ENCODE measurements around the gene NT5DC1.
"Not testable (repeated sequence)": the region's sequence is repeated elsewhere in the genome, so short reads cannot be mapped to it uniquely, and the experiment has no call there.

The NT5DC1 gene

DNA sequence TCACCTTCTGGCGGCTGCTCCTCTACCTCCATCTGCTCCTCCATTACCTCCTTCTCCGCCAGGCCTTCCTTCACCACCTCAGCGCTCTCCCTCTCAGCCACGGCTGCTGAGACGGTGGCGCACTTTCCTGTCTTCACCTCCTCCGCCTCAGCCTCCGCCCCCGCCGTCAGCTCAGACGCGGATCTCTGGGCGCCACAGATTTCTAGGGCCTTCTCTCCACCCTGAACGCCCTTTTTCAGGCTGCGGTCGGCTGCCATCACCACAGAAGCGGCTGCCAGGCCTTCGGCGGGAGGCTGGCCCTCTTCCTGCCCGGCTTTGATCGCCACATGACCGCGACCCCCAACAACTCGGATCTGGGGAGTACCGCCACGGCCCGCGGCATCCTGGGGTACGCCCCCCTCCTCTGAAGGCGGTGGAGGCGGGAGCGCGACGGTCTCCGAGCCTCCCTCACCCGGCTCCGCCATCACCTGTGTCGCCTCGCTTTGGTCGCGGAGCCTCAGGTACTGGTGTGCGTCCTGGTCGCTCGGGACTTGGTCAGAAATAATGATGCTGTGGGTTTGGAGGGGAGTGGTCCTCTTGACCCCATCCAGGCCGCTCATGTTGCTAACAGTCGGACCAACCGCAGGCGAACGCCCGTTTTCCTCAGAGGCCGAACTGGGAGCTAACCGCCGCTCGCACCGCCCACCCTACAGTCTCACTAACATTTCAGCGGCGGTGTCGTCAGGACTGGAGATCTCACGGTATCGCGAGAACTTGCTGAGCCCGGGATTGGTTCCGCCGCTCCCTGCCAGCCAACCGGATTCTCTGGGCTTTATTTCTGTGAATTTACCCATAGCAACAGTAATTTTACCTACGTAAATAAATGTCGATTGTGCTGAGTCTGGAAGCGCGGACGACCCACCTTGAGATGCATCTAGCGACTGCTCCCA is 178.8 kb downstream of the NT5DC1 start, which contains the start of gene TSPYL1:
TSS of gene TSPYL1 (minus strand) at position 699 of the 929 bp plus-strand sequence. CDS start at position 599, 100 bp downstream.
- peak; percentile 96 for DNase-seq (ENCODE audit: low spot score)

DNA sequence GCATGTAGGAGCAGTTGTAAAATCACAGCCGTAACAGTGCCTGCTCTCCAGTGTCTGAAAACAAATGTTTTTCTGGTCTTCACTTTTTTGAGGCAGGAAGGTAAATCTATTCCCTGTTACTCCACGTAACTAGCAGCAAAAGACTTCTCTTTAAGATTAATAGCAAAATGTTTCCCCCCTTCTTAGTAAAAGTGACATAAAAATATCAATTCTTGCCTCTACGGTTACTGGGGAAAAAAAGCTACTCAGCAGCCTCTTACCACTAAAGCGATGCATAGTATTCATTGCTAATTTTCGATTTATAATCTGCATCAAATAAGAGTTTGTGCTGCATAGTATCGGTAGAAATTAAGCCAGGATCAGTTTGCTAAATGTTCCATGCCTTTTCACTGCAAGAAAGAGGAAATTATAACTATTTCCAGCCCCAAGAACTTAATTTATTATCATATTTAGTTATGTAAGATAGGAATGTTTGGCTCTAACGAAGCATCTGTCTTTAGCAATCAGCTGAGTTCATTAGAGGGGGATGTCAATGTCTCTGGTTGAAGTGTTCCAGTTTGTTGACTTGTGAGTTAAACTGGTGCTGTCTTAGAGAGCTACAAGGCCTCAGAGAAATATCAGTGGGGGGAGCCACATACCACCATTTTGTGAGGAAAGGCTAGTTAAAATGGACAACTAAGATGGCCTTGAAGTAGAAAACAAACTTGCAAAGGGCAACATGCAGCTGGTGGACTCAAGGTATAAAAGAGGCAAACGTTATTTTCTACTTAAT is 179.7 kb downstream of the NT5DC1 start:
- no peak for DNase-seq (ENCODE audit: low spot score)

DNA sequence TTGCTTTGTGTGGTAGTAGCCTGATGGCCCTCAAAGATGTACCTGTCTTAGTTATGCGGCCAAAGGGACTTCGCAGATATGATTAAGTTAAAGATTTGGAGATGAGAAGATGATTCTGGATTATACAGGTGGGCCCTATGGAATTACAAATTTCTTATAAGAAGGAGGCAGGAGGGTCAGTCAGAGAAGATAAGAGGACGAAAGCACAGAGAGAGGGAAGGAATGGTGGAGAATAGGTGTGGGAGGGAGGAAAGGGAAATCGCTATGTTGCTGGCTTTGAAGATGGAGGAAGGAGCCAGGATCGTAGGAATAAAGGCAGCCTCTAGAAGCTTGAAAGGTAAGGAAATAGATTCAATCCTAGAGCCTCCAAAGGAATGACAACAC is 180.3 kb downstream of the NT5DC1 start:
- DNase-seq (ENCODE audit: low spot score), result no peak

DNA sequence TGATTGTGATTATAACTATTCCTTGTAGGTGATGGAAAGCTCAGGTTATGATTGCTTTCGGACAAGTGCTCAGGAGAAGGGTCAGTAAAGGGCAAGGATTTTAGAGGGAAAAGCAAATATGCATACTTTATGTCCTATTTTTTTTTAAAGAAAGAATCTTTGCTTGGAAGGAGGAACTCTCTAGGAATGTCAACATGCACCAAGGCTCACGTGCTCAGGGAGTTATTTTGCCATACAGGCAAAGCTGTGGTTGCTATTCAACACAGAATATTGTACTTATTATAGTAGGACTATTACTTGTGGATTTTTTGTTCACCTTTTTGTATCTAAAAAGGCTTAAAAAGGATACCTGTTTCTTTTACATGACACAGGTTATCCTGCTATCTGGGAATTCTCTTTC is 182.0 kb downstream of the NT5DC1 start:
- DNase-seq (ENCODE audit: low spot score), result no peak

DNA sequence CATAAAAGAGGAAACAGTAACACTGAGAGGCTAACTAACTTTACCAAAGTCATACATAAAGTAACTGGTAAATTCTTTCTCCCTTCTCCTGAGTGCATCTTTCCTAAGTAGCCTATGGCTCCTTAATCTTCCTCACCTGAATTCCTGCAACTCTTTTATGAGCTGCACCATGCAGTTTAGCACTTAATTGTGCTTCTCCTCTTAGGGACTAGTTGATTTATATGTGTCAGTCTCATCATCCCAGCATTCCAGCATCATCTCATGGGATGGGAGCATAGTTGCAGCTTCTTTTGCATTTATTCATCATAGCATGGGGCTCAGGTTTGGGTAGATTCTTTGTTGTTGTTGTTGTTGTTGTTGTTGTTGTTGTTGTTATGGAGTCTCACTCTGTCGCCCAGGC is 182.5 kb downstream of the NT5DC1 start:
- DNase-seq (ENCODE audit: low spot score), result no peak

DNA sequence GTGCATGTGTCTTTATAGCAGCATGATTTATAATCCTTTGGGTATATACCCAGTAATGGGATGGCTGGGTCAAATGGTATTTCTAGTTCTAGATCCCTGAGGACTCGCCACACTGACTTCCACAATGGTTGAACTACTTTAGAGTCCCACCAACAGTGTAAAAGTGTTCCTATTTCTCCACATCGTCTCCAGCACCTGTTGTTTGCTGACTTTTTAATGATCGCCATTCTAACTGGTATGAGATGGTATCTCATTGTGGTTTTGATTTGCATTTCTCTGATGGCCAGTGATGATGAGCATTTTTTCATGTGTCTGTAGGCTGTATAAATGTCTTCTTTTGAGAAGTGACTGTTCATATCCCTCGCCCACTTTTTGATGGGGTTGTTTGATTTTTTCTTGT is 184.3 kb downstream of the NT5DC1 start:
- DNase-seq (ENCODE audit: low spot score), result not testable (repeated sequence)

DNA sequence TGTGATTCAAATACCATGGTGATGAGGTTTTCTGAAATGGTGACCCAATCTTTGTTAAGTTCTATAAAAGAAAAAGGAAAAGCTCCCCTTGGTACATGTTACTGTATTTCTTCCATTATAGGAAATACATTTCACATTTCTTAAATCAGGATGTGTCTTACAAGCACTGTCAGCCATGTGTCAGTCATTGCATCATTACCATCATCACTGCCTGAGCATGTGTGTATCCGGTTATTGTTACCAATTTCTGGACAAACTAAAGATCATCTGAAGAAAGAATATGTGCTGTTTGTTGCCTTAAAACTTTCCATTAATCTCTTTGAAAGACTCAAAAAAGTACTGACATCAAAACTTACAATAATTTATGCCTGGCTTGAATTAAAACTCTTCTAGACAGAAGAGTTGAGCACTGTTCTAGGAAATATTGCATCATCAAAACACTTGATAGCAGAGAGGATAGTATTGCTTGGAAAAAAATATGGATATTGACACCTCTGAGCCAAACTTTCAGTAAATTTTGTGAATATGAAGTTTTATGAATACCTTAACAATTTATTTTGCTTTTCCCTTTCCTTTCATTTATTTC is 186.2 kb downstream of the NT5DC1 start:
- no peak for DNase-seq (ENCODE audit: low spot score)

DNA sequence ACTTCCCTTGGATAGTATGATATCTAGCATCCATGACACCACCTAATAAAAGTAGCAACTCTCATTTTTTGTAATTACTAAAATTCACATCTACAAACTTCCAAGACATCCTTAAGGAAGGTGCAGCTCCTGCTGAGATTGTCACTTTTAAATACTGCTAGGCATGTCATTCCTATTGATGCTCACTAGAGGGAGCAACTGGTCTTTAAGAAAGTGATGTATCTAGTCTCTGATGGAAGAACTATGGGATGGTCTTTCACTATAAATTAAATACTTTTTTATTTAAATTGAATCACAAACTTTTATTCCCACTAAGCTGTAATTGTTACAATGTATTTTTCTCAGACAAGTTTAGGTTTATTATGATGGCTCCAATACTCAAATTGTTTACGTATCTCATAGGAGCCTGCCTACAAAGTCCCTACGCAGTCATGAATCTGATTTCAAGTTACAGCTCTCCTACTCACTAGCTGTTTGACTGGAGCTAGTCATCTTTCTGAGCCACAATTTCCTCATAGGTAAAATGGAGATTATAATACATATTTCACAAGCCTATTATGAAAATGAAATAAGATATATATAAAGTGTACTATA is 187.1 kb downstream of the NT5DC1 start:
- DNase-seq (ENCODE audit: low spot score), result peak; percentile 43

DNA sequence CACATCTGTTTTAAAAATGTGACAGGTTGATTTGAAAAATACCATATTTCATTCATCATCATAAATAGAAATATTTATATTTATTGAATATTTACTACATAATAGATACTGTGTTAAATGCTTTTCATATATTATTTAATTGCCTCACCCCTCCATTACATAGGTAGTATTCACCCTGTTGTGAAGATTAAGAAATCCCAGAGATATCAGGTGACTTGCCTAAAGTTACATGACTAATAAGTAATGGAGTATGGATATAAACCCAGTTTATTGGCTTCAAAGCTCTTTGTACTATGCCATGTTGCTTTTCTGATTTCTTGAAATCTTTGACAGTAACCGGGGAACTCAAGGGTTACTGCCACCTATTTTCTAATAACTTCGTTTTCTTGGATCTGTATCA is 189.2 kb downstream of the NT5DC1 start:
- no peak for DNase-seq (ENCODE audit: low spot score)

DNA sequence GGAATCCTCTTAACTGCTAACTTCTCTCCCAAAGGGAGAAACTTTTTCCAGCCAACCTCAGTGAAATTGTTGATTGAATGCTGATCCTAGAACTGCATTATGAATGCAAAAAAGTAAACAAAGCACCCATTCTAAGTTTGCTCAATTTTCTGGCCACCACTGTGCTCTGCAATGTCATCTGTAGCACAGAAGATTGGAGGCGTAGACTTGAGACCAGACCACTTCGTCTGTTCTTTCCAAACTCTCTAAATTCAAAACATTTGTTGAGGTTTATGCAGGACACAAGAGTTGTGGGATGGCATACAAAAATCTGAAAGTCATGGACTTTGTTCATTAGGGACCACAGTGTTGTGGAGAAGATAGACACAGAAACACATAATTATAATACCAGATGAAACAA is 190.1 kb downstream of the NT5DC1 start:
- no peak for DNase-seq (ENCODE audit: low spot score)

DNA sequence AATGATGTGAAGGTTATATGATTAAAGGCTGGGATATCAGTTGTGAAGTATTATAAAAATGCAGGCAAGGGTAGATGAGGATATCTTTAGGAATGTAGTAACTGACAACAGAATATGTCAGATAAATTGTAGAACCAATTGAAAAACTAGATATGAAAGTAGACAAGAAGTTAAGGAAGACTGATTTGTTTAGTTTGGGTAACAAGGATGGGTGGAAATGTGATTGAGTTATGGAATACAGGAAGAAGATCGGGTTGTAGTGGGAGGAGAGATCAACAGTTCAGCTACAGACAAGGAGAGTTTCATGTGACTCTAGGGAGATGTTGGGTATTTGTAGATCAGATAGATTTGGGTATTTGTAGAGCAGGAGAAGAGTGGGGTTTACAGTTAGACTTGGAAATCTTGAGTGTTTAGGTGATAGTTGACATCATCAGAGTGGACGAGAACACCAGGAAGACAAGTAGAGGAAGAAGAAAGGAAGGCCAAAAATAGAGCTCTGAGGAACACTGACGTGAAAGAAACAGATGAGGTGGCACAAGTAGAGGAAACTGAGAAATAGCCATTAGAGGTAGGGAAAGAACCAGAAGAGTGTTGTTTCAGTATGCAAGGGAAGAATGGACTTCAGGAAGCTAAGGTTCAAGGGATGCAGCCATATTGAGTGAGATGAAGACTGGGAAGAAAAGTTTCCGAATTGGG is 191.2 kb downstream of the NT5DC1 start:
- DNase-seq (ENCODE audit: low spot score), result no peak

DNA sequence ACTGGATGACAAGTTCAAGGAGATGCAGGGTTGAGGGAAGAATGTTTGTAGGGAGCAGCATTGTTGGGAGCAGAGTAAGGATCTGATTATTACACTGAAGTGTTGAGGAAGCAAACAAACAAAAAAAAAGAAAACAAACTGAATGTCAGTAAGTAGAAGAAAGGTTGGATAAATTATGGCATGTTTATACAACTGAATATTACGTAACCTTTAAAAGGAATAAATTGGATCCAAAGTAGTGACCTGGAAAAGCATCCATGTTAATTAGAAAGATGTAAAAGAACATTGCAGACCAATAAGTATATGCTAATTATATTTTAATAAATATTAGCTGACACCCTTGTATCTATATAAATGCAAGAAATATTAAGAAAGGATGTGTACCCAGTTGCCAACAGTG is 191.9 kb downstream of the NT5DC1 start:
- DNase-seq (ENCODE audit: low spot score), result no peak

DNA sequence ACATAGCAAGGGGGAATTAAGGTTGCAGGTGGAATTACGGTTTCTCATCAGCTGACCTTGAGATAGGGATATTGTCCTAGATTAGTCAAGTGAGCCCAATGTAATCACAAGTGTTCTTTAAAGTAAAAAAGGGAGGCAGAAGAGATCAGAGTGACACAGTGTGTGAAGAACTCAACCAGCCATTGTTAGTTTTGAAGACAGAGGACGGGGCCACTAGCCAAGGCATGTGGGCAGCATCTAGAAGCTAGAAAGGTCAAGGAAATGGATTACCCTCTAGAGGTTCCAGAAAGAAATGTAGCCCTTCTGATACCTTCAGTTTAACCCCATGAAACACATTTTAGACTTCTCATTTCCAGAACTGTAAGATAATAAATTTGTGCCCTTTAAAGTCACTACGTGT is 197.6 kb downstream of the NT5DC1 start:
- DNase-seq (ENCODE audit: low spot score), result no peak

DNA sequence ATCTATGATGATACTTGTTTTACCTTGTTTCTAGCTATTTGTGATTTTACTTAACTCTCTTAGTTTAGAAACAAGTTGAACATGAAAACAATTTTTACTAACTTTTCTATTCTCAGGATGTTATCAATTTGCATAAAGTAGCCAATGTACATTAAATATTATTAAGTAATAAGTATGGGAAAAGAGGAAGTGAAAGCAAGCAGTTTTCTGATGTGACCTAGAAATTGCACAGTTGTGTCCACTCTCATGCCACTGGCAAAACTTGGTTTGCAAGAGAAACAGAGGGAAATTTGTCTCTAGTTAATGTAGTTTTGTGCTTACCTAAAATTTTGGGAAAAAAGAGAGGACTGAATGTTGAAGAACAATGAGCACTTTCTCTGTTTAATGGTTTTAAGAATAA is 198.3 kb downstream of the NT5DC1 start:
- DNase-seq (ENCODE audit: low spot score), result no peak
